GM12878 (cell line): ENCODE data around the gene CALN1. TPM values are rescaled to one million over a fixed set of nuclear protein-coding genes. Genes with fewer than 3 reads are reported as not detected.

Experiments
- ATAC-seq: fragments of 200-7000 bp; cut with Tn5 transposase; 3 replicates; pipeline ENCODE4 v1.9.1; 2020; ENCODE audit warnings: mild to moderate bottlenecking, moderate library complexity
- BruUV-seq: library from RNA; stranded (reverse); fragments of 400-500 nt; replicated peaks from 2 replicates; lab custom pipeline; 2021; lab: Mats Ljungman, UMichigan
- CTCF ChIA-PET: fragments of 300-600 bp; sonication (Branson Sonifier 250); formaldehyde crosslinking; extraction: SDS; loops from one replicate; lab custom pipeline; 2021; ENCODE audit warnings: inconsistent platforms; lab: Yijun Ruan, JAX
- POLR2A ChIA-PET: fragments of 350-600 bp; formaldehyde crosslinking; extraction: SDS; loops from one replicate; lab custom pipeline; 2021; ENCODE audit warnings: inconsistent platforms; lab: Charles Lee
- RAD21 ChIA-PET: fragments of 300-600 bp; sonication (Branson Sonifier 250); formaldehyde crosslinking; loops from one replicate; lab custom pipeline; 2023; ENCODE audit warnings: antibody characterized with exemption; ENCODE audit not compliant: unreplicated experiment; lab: Charles Lee
- SMC1A ChIA-PET: fragments of 300-600 bp; sonication (Branson Sonifier 250); formaldehyde crosslinking; loops from one replicate; lab custom pipeline; 2023; ENCODE audit not compliant: unreplicated experiment, uncharacterized antibody; lab: Charles Lee
- DNase-seq: peaks from one replicate; pipeline ENCODE4 v3.0.0-alpha.2; 2011; ENCODE audit warnings: low read depth, low spot score
- FAIRE-seq: peaks from 3 replicates; lab custom pipeline; 2011; peaks lifted over from hg19 to GRCh38; lab: Jason Lieb, UNC
- H2AFZ ChIP-seq: 2 replicates; pipeline ENCODE4 v1.6.0; 2011; ENCODE audit warnings: low read depth, low read length, control low read depth; ENCODE audit not compliant: control insufficient read depth
- H3K27ac ChIP-seq: 2 replicates; pipeline ENCODE4 v1.5.1; 2011; ENCODE audit warnings: control low read depth; ENCODE audit not compliant: control insufficient read depth, insufficient read depth
- H3K27me3 ChIP-seq, 2 experiments: replicated peaks in 1 of 2; 2 replicates each; pipeline versions ENCODE4 v1.6.0 to v1.6.1; 2011; ENCODE audit warnings: low read length in 1 of 2; ENCODE audit not compliant: control insufficient read depth in 2 of 2, insufficient read depth in 2 of 2
- H3K36me3 ChIP-seq, 2 experiments: 2 replicates each; pipeline ENCODE4 v1.5.1; 2011; ENCODE audit warnings: low read length in 1 of 2; ENCODE audit not compliant: control insufficient read depth in 2 of 2, insufficient read depth in 2 of 2
- H3K4me1 ChIP-seq: 2 replicates; pipeline ENCODE4 v1.6.1; 2011; ENCODE audit warnings: mild to moderate bottlenecking, low read length, moderate library complexity, mixed read lengths; ENCODE audit not compliant: control insufficient read depth, insufficient read depth
- H3K4me2 ChIP-seq: 2 replicates; pipeline ENCODE4 v1.6.0; 2011; ENCODE audit warnings: control low read depth; ENCODE audit not compliant: control insufficient read depth, insufficient read depth
- H3K4me3 ChIP-seq: fragments of 200-600 bp; sonication (generic); 2 replicates; pipeline ENCODE4 v1.5.1; 2016
- H3K79me2 ChIP-seq: 2 replicates; pipeline ENCODE4 v1.6.0; 2011; ENCODE audit warnings: low read length; ENCODE audit not compliant: control insufficient read depth, insufficient read depth
- H3K9ac ChIP-seq: 2 replicates; pipeline ENCODE4 v1.8.0; 2011; ENCODE audit warnings: low read length, control low read depth, mixed read lengths; ENCODE audit not compliant: control insufficient read depth, insufficient read depth
- H3K9me3 ChIP-seq: replicated peaks from 3 replicates; pipeline ENCODE4 v1.5.1; 2011; ENCODE audit warnings: mild to moderate bottlenecking, low read length; ENCODE audit not compliant: control insufficient read depth, insufficient read depth
- H4K20me1 ChIP-seq: 2 replicates; pipeline ENCODE4 v1.6.0; 2011; ENCODE audit not compliant: control insufficient read depth, insufficient read depth
- BACH1 ChIP-seq: fragments of 450-650 bp; IDR thresholded peaks from 2 replicates; pipeline ENCODE4 v1.6.1; 2017; ENCODE audit warnings: mild to moderate bottlenecking, borderline replicate concordance
- ESRRA ChIP-seq: IDR thresholded peaks from 2 replicates; pipeline ENCODE4 v1.6.1; 2012; ENCODE audit warnings: mild to moderate bottlenecking, low read length, improper control_type of control experiment
- FOS ChIP-seq: IDR thresholded peaks from 3 replicates; pipeline ENCODE4 v1.6.1; 2011; ENCODE audit warnings: borderline replicate concordance; ENCODE audit not compliant: insufficient read length; ENCODE audit errors: extremely low read depth
- GABPA ChIP-seq: IDR thresholded peaks from 2 replicates; pipeline ENCODE4 v1.6.1; 2014; ENCODE audit warnings: antibody characterized with exemption, low read depth, mild to moderate bottlenecking, inconsistent platforms
- HCFC1 ChIP-seq: fragments of 150-350 bp; IDR thresholded peaks from 2 replicates; pipeline ENCODE4 v1.6.1; 2014; ENCODE audit warnings: low read length
- JUND ChIP-seq: IDR thresholded peaks from 2 replicates; pipeline ENCODE4 v1.6.1; 2012; ENCODE audit warnings: low read depth, mild to moderate bottlenecking, low read length, improper control_type of control experiment, moderate library complexity
- LARP7 ChIP-seq: fragments of 450-650 bp; IDR thresholded peaks from 2 replicates; pipeline ENCODE4 v1.6.1; 2017; ENCODE audit warnings: mild to moderate bottlenecking
- MYB ChIP-seq: fragments of 150-350 bp; IDR thresholded peaks from 2 replicates; pipeline ENCODE4 v1.6.1; 2014; ENCODE audit warnings: mild to moderate bottlenecking, low read depth, low read length, borderline replicate concordance
- POLR2A ChIP-seq: IDR thresholded peaks from 2 replicates; pipeline ENCODE4 v1.6.1; 2011; ENCODE audit warnings: low read depth, mild to moderate bottlenecking, low read length
- POU2F2 ChIP-seq: IDR thresholded peaks from 3 replicates; pipeline ENCODE4 v1.6.1; 2011; ENCODE audit warnings: low read depth, mild to moderate bottlenecking, low read length, borderline replicate concordance
- RELA ChIP-seq: fragments of 450-650 bp; IDR thresholded peaks from 2 replicates; pipeline ENCODE4 v1.8.0; 2014; ENCODE audit warnings: borderline replicate concordance; ENCODE audit not compliant: partially characterized antibody
- TAF1 ChIP-seq: IDR thresholded peaks from 2 replicates; pipeline ENCODE4 v1.6.1; 2011; ENCODE audit warnings: mild to moderate bottlenecking, low read depth, low read length, borderline replicate concordance
- whole genome bisulfite sequencing: methylation state at CpG from one replicate; pipeline ENCODE4 v1.1.6; 2016; ENCODE audit warnings: low lambda C conversion rate; ENCODE audit not compliant: insufficient replicate concordance, insufficient coverage; ENCODE audit errors: missing lambda C conversion rate; 5-methylcytosine and 5-hydroxymethylcytosine counted together
- in situ Hi-C: fragments of 300-500 bp; cut with MboI; formaldehyde crosslinking; loops from 9 replicates; pipeline ENCODE4 v1.14.3; 2018; ENCODE audit warnings: mixed read lengths
- intact Hi-C: fragments of 100-400 bp; cut with micrococcal nuclease; formaldehyde crosslinking; loops from one replicate; pipeline ENCODE4 v1.14.2; 2022; ENCODE audit not compliant: unreplicated experiment
- polyA plus RNA-seq, 11 experiments: library from polyadenylated mRNA; depleted of rRNA in 4 of 11; unstranded in 6 of 11; stranded (reverse) in 5 of 11; fragments of >200 nt; fragmentation: Nextera tagmentation in 4 of 11; fragmentation: Illumina TruSeq in 1 of 11; extraction: Ambion mirVana in 4 of 11; extraction: Trizol in 1 of 11; gene quantifications; 1 replicate in 1 of 11; 2 replicates in 10 of 11; pipeline versions ENCODE4 v1.2.1 to v1.2.3, GENCODE V29; 2011 to 2016; ENCODE audit warnings: inconsistent platforms in 2 of 11, missing spikeins in 2 of 11, low read depth in 1 of 11
- total RNA-seq, 4 experiments: library from RNA; depleted of rRNA in 3 of 4; stranded (reverse); fragments of >200 nt in 3 of 4; fragmentation: Illumina TruSeq in 1 of 4; extraction: Trizol in 1 of 4; gene quantifications; 2 replicates each; pipeline versions ENCODE4 v1.2.1 to v1.2.3, GENCODE V29; 2013 to 2021
- TF ChIP-seq, protein P1 (sequence below): fragments of 450-650 bp; IDR thresholded peaks from 2 replicates; pipeline ENCODE4 v1.6.1; 2017; ENCODE audit warnings: mild to moderate bottlenecking
- TF ChIP-seq, protein P2 (sequence below): fragments of 450-650 bp; IDR thresholded peaks from 2 replicates; pipeline ENCODE4 v1.6.1; 2017; ENCODE audit warnings: low read depth, mild to moderate bottlenecking, moderate library complexity

Gene CALN1
- total and polyA plus RNA-seq, 10 of the 15 experiments (the other 5 are each of a cell fraction or from before 2014, with no cell fraction given): 0.48 to 15.3 (median 1.6) TPM

- Histone ChIP-seq H3K9me3 (no peaks in the 10 kb centered on the region; the same call in 2 of the 3 replicates), H3K27ac (no peak overlapping the region), H4K20me1 (no peaks in the 10 kb centered on the region), H3K4me3 (no peak overlapping the region), H2AFZ (no peak overlapping the region), H3K4me1 (no peaks in the 10 kb centered on the region), H3K4me2 (no peak overlapping the region), H3K9ac (no peak overlapping the region), H3K36me3 (no peaks in the 10 kb centered on the region), H3K27me3 (no peaks in the 10 kb centered on the region), H3K79me2 (no peaks in the 10 kb centered on the region)
- 33% methylated on average over 5 of the region's 5 CpGs for WGBS
- ATAC-seq: no peak
- no peak for DNase-seq
- intact Hi-C loops: no loop called here
- ChIA-PET SMC1A (no interaction called here), POLR2A (no interaction called here), CTCF (no interaction called here), RAD21 (no interaction called here)
- no peak for TF ChIP-seq JUND
- BruUV-seq: no TSS peak
- in situ Hi-C loops: no loop called here
- FAIRE-seq: no peak
Measured at GRCh38 chr7:72112992-72113391, 299.1 kb downstream of the CALN1 start.

DNA sequence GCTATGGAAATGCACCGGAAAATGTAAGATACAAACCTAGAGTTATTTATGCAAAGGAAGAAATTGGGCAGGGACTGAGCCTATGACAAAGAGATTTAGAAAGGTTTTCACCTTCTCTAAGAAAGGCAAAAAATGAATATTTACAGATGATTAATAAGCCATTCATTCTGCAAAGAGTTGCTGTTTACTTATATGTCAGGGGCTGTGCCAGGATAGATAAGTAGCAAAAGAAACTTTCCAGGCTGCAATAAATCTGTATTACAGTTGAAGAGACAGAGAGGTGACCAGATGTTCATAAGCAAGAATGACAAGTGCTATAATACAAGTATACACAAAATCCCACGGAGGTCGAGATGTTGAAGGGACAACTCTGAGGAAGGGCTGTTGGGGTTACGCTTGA, 299.6 kb downstream of the CALN1 start:
- in situ Hi-C loops: no loop called here
- no peak overlapping the region for H2AFZ ChIP-seq
- H3K27me3 ChIP-seq: no peaks in the 10 kb centered on the region
- ChIA-PET RAD21 (no interaction called here), POLR2A (no interaction called here), SMC1A (no interaction called here), CTCF (no interaction called here)
- DNase-seq (no peak), ATAC-seq (no peak), FAIRE-seq (no peak)
- no peaks in the 10 kb centered on the region; the same call in 2 of the 3 replicates for H3K9me3 ChIP-seq
- H3K4me2 ChIP-seq: no peak overlapping the region
- intact Hi-C loops: no loop called here
- WGBS: 44% methylated on average over 4 of the region's 4 CpGs
- no peak overlapping the region for H3K27ac ChIP-seq
- H3K36me3 ChIP-seq: no peaks in the 10 kb centered on the region
- TF ChIP-seq HCFC1 (no peak), POU2F2 (no peak), TAF1 (no peak), LARP7 (no peak), GABPA (no peak), FOS (no peak), MYB (no peak), RELA (no peak), ESRRA (no peak), BACH1 (no peak), POLR2A (no peak)
- TF ChIP-seq, protein P1, sequence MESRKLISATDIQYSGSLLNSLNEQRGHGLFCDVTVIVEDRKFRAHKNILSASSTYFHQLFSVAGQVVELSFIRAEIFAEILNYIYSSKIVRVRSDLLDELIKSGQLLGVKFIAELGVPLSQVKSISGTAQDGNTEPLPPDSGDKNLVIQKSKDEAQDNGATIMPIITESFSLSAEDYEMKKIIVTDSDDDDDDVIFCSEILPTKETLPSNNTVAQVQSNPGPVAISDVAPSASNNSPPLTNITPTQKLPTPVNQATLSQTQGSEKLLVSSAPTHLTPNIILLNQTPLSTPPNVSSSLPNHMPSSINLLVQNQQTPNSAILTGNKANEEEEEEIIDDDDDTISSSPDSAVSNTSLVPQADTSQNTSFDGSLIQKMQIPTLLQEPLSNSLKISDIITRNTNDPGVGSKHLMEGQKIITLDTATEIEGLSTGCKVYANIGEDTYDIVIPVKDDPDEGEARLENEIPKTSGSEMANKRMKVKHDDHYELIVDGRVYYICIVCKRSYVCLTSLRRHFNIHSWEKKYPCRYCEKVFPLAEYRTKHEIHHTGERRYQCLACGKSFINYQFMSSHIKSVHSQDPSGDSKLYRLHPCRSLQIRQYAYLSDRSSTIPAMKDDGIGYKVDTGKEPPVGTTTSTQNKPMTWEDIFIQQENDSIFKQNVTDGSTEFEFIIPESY: no peak
- TF ChIP-seq, protein P2, sequence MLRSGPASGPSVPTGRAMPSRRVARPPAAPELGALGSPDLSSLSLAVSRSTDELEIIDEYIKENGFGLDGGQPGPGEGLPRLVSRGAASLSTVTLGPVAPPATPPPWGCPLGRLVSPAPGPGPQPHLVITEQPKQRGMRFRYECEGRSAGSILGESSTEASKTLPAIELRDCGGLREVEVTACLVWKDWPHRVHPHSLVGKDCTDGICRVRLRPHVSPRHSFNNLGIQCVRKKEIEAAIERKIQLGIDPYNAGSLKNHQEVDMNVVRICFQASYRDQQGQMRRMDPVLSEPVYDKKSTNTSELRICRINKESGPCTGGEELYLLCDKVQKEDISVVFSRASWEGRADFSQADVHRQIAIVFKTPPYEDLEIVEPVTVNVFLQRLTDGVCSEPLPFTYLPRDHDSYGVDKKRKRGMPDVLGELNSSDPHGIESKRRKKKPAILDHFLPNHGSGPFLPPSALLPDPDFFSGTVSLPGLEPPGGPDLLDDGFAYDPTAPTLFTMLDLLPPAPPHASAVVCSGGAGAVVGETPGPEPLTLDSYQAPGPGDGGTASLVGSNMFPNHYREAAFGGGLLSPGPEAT: no peak
- no TSS peak for BruUV-seq
- H3K4me1 ChIP-seq: no peaks in the 10 kb centered on the region
- no peak overlapping the region for H3K9ac ChIP-seq
- H3K4me3 ChIP-seq: no peak overlapping the region
- H4K20me1 ChIP-seq: no peaks in the 10 kb centered on the region
- H3K79me2 ChIP-seq: no peaks in the 10 kb centered on the region
